ENCODE data around the gene PSMD12. TPM values are rescaled to one million over a fixed set of nuclear protein-coding genes. Genes with fewer than 3 reads are reported as not detected.

The PSMD12 gene
- total RNA-seq: 10 to 100 TPM; 17.0 to 18.3 (median 18.1) TPM

DNA sequence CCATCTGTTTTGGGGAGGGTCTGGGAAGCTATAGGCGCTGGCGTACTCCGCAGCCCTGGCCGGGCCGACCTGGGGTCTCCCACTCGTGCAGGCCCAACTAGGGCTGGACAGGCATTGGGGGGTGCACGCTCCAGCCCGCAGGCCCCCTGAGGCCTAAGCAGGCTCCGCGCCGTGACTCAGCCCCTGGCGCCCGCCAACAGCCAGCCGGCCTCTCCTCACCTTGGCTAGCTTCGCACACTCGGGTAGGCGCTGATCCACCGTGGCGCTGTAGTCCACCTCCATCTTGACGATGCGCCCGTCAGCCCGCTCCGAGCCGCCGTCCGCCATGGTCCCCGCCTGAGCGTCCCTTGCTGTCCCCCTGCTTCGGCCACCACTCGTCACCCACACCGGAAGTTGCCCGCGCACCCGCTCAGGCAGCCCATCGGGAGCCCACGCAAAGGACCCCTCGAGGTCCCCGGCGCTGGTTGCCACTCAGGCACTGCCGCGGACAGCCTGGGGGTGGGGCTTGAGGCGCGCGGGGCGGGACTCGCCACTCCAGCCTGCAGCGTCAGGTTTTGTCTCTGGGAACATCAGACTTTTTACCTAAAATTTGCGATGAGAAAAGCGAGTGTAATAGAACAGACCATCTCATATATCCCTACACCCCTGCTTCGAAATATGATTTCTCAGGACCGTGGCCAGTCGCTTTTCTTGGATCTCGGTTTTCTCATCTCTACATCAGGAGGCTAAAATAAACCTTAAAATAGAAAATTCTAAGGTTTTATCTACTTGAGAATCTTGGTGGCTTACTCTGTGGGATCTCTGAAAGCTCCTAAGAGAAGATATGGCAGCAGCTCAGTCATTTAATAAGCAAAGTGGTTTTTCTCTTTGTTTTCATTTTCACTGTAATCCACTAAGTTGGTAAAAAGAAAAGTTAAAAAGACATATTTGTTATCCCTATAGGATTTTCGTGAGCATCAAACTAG is at the start of gene PSMD12:
Gene PSMD12, minus strand, starts transcription at position 385 of the 965 bp plus-strand sequence. Its CDS starts 58 bp downstream, at position 327.
- DNase-seq (ENCODE audit: low spot score in 2 of 2): peak; percentile 89 to 98
- intact Hi-C loops (cut with DNase I; ENCODE audit: low total_unique reads): no loop called here
- peak within 1 kb of the TSS; percentile 87 for H3K4me3 ChIP-seq (ENCODE audit: low read depth, poor library complexity, severe bottlenecking)
- WGBS, 2 donors: 1 to 2% methylated on average over 37 to 43 of the region's 55 CpGs
- no peak for TF ChIP-seq POLR2A (IDR thresholded peaks at IDR 0.05)
- TF ChIP-seq, protein P1, sequence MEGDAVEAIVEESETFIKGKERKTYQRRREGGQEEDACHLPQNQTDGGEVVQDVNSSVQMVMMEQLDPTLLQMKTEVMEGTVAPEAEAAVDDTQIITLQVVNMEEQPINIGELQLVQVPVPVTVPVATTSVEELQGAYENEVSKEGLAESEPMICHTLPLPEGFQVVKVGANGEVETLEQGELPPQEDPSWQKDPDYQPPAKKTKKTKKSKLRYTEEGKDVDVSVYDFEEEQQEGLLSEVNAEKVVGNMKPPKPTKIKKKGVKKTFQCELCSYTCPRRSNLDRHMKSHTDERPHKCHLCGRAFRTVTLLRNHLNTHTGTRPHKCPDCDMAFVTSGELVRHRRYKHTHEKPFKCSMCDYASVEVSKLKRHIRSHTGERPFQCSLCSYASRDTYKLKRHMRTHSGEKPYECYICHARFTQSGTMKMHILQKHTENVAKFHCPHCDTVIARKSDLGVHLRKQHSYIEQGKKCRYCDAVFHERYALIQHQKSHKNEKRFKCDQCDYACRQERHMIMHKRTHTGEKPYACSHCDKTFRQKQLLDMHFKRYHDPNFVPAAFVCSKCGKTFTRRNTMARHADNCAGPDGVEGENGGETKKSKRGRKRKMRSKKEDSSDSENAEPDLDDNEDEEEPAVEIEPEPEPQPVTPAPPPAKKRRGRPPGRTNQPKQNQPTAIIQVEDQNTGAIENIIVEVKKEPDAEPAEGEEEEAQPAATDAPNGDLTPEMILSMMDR (IDR thresholded peaks at IDR 0.05): peak in 1 of 3 donors; percentile 25

DNA sequence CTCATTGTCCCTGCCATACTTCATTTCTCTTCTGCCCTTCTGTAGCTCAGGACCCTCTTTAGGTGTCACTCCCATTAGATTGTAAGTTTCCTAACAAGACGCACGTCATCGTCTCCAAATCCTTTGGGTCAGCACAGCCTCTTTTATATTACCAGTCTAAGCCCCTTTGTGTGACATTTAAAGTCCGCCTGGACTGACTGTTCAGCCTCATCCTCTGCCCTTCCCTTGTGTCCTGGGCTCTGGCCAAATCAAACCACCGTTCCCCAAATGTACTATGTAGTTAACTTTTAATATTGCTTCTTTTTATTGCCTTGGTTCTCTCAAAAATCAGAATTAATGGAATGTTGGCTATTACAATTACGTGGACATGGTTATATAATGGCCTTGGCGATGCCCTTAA is 48.9 kb upstream of the PSMD12 start:
- intact Hi-C loops (cut with DNase I; ENCODE audit: low total_unique reads): no loop called here
- 78 to 85% methylated on average over 7 of the region's 7 CpGs for WGBS, 2 donors
- no peak for DNase-seq (ENCODE audit: low spot score in 2 of 2)
- TF ChIP-seq, protein P1 (IDR thresholded peaks at IDR 0.05): no peak
- TF ChIP-seq POLR2A (IDR thresholded peaks at IDR 0.05): no peak
- no peak overlapping the region for H3K4me3 ChIP-seq (ENCODE audit: low read depth, poor library complexity, severe bottlenecking)

DNA sequence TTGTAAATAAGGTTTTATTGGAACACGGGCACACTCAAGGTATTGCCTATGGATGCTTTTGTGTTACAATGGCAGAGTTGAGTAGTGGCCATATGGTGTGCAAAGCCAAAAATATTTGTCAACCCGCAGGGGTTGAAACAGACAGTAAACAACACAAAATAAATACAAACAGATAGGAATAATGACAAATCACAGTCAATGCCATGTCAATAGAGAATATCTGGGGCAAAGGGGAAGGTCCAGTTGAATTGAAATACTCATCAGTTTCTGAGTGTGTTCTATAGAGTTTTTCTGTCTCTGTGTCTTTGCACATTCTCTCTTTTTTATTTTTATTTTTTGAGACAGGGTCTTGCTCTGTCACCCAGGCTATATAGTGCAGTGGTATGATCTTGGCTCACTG is 48.2 kb upstream of the PSMD12 start:
- no peak overlapping the region for H3K4me3 ChIP-seq (ENCODE audit: low read depth, poor library complexity, severe bottlenecking)
- intact Hi-C loops (cut with DNase I; ENCODE audit: low total_unique reads): no loop called here
- 96 to 97% methylated on average over 2 of the region's 2 CpGs for WGBS, 2 donors
- no peak for TF ChIP-seq POLR2A (IDR thresholded peaks at IDR 0.05)
- TF ChIP-seq, protein P1 (IDR thresholded peaks at IDR 0.05): no peak
- no peak for DNase-seq (ENCODE audit: low spot score in 2 of 2)

DNA sequence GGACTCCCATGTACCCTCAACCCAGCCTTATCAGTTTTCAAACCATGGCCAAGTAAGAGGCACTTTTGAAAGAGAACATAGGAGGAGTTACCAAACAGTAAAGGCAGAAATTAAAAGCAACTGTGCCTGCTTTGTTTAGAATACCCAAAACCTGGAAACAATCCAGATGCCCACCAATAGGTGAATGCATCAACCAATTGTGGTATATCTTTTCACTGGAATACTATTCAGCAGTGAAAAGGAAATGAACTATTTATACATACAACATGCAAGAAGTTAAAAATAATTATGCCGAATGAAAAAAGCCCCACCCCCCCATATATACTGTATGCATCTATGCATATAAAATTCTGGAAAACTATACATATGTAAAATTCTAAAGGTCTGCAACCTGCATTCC is 47.8 kb upstream of the PSMD12 start:
- no peak for DNase-seq (ENCODE audit: low spot score in 2 of 2)
- 100% methylated on average over 1 of the region's 1 CpG for WGBS, 2 donors
- TF ChIP-seq, protein P1 (IDR thresholded peaks at IDR 0.05): no peak
- no peak for TF ChIP-seq POLR2A (IDR thresholded peaks at IDR 0.05)
- intact Hi-C loops (cut with DNase I; ENCODE audit: low total_unique reads): no loop called here
- no peak overlapping the region for H3K4me3 ChIP-seq (ENCODE audit: low read depth, poor library complexity, severe bottlenecking)

DNA sequence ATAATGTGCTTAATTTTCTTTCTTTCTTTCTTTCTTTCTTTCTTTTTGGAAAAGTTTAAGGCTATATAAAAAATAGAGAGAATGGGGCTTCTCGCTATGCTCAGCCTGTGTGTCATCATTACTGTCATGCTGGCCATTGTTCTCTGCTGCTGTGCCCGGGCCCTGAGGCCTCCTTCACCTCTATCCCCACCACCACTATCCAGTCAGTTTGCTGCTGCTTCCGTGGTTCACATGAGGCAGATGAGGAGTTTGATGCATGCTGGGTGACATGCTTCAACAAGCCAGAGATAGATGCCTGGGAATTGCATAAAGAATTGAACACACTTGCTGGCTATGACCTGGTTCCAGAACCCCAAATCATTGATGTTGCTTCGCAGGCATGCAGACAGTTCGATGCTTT is 47.0 kb upstream of the PSMD12 start:
- no peak overlapping the region for H3K4me3 ChIP-seq (ENCODE audit: low read depth, poor library complexity, severe bottlenecking)
- WGBS, 2 donors: 67 to 88% methylated on average over 5 of the region's 5 CpGs
- peak in 1 of 2 donors; percentile 36 for DNase-seq (ENCODE audit: low spot score in 2 of 2)
- TF ChIP-seq, protein P1 (IDR thresholded peaks at IDR 0.05): no peak
- TF ChIP-seq POLR2A (IDR thresholded peaks at IDR 0.05): no peak
- intact Hi-C loops (cut with DNase I; ENCODE audit: low total_unique reads): no loop called here

Data from lower leg skin (tissue), 4 donors.